Suprapubic skin (tissue), 4 donors: Measurements from ENCODE around the gene STPG1.

ENCODE experiments used
- POLR2A ChIP-seq, 2 donors: fragments of 450-650 bp; IDR thresholded peaks; one replicate each; pipeline ENCODE4 v1.6.1; 2017; ENCODE audit warnings: antibody characterized with exemption in 2 of 2, mild to moderate bottlenecking in 2 of 2, moderate library complexity in 2 of 2
- POLR2AphosphoS5 ChIP-seq, 3 donors: sonication (generic); formaldehyde crosslinking; IDR thresholded peaks; one replicate each; pipeline ENCODE4 v1.6.1; 2017; ENCODE audit warnings: antibody characterized with exemption in 3 of 3
- TF ChIP-seq, protein P1 (sequence below), 2 donors: fragments of 200-600 bp in 1 of 2; fragments of 450-650 bp in 1 of 2; sonication (generic) in 1 of 2; IDR thresholded peaks; one replicate each; pipeline ENCODE4 v1.5.1; 2016 to 2019; ENCODE audit warnings: antibody characterized with exemption in 2 of 2, mild to moderate bottlenecking in 1 of 2, moderate library complexity in 1 of 2

DNA sequence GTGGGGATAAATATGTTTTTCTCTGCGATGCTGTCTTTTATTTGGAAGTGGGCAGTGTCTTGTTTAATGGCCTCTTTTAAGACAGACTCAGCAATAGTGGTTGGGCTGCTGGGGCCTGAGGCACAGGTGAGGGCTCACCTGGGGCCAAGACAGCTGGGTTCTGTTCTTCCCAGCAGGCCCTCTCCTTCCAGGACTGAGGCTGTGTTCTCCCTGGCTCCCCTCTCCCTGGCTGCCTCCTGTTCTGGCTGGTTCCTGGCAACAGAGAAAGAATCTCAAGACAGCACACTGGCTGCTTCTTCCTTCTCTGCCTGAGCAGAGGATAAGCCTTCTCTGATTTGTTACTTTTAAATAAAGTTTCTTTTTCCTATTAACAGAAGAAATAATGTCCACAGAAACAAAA is 101.8 kb downstream of the STPG1 start:
- TF ChIP-seq, protein P1, sequence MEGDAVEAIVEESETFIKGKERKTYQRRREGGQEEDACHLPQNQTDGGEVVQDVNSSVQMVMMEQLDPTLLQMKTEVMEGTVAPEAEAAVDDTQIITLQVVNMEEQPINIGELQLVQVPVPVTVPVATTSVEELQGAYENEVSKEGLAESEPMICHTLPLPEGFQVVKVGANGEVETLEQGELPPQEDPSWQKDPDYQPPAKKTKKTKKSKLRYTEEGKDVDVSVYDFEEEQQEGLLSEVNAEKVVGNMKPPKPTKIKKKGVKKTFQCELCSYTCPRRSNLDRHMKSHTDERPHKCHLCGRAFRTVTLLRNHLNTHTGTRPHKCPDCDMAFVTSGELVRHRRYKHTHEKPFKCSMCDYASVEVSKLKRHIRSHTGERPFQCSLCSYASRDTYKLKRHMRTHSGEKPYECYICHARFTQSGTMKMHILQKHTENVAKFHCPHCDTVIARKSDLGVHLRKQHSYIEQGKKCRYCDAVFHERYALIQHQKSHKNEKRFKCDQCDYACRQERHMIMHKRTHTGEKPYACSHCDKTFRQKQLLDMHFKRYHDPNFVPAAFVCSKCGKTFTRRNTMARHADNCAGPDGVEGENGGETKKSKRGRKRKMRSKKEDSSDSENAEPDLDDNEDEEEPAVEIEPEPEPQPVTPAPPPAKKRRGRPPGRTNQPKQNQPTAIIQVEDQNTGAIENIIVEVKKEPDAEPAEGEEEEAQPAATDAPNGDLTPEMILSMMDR (IDR thresholded peaks at IDR 0.05), result no peak
- no peak for TF ChIP-seq POLR2A (IDR thresholded peaks at IDR 0.05)
- TF ChIP-seq POLR2AphosphoS5 (IDR thresholded peaks at IDR 0.05), result no peak
